Measurements from ENCODE around the gene TNIK.

The TNIK gene

GRCh38 chr3:171138027-171138426 lies 322.2 kb downstream of the TNIK start:
- Histone ChIP-seq H3K36me3 (peaks cover 0 to 53% (median 18%) of the 10 kb centered on the region in 3 donors), H3K4me3 (no peak overlapping the region), H3K9me3 (no peaks in the 10 kb centered on the region), H3K27me3 (no peaks in the 10 kb centered on the region), H3K4me1 (peaks cover 0 to 2% (median 0%) of the 10 kb centered on the region in 4 donors), H3K27ac (no peak overlapping the region)
- intact Hi-C loops (cut with DNase I; ENCODE audit: low total_unique reads): no loop called here
- TF ChIP-seq, protein P1, sequence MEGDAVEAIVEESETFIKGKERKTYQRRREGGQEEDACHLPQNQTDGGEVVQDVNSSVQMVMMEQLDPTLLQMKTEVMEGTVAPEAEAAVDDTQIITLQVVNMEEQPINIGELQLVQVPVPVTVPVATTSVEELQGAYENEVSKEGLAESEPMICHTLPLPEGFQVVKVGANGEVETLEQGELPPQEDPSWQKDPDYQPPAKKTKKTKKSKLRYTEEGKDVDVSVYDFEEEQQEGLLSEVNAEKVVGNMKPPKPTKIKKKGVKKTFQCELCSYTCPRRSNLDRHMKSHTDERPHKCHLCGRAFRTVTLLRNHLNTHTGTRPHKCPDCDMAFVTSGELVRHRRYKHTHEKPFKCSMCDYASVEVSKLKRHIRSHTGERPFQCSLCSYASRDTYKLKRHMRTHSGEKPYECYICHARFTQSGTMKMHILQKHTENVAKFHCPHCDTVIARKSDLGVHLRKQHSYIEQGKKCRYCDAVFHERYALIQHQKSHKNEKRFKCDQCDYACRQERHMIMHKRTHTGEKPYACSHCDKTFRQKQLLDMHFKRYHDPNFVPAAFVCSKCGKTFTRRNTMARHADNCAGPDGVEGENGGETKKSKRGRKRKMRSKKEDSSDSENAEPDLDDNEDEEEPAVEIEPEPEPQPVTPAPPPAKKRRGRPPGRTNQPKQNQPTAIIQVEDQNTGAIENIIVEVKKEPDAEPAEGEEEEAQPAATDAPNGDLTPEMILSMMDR (IDR thresholded peaks at IDR 0.05): no peak
- no peak for DNase-seq

GRCh38 chr3:171135549-171135948 lies 324.7 kb downstream of the TNIK start:
- H3K4me3 ChIP-seq: no peak overlapping the region
- H3K36me3 ChIP-seq: peaks cover 0 to 48% (median 16%) of the 10 kb centered on the region in 3 donors
- intact Hi-C loops (cut with DNase I; ENCODE audit: low total_unique reads): no loop called here
- H3K4me1 ChIP-seq: no peaks in the 10 kb centered on the region
- no peak overlapping the region for H3K27ac ChIP-seq
- TF ChIP-seq, protein P1 (IDR thresholded peaks at IDR 0.05): no peak
- no peaks in the 10 kb centered on the region for H3K9me3 ChIP-seq
- no peaks in the 10 kb centered on the region for H3K27me3 ChIP-seq
- DNase-seq: no peak

GRCh38 chr3:171133796-171134569 lies 326.2 kb downstream of the TNIK start:
- no peak overlapping the region for H3K27ac ChIP-seq
- no peaks in the 10 kb centered on the region for H3K27me3 ChIP-seq
- peaks cover 0 to 35% (median 10%) of the 10 kb centered on the region in 3 donors for H3K36me3 ChIP-seq
- DNase-seq: no peak
- H3K4me3 ChIP-seq: no peak overlapping the region
- H3K4me1 ChIP-seq: no peaks in the 10 kb centered on the region
- intact Hi-C loops (cut with DNase I; ENCODE audit: low total_unique reads): no loop called here
- no peaks in the 10 kb centered on the region for H3K9me3 ChIP-seq
- TF ChIP-seq, protein P1 (IDR thresholded peaks at IDR 0.05): no peak

- Histone ChIP-seq H3K27ac (no peak overlapping the region), H3K27me3 (no peaks in the 10 kb centered on the region), H3K36me3 (peaks cover 0 to 34% (median 10%) of the 10 kb centered on the region in 3 donors), H3K4me1 (no peaks in the 10 kb centered on the region), H3K9me3 (no peaks in the 10 kb centered on the region), H3K4me3 (no peak overlapping the region)
- intact Hi-C loops (cut with DNase I; ENCODE audit: low total_unique reads): no loop called here
- TF ChIP-seq, protein P1 (IDR thresholded peaks at IDR 0.05): no peak
- no peak for DNase-seq
Observed at GRCh38 chr3:171133337-171133736, 326.9 kb downstream of the TNIK start.

- no peaks in the 10 kb centered on the region for H3K27me3 ChIP-seq
- no peak overlapping the region for H3K4me3 ChIP-seq
- no peak for DNase-seq
- peaks cover 0 to 30% (median 7%) of the 10 kb centered on the region in 3 donors for H3K36me3 ChIP-seq
- no peaks in the 10 kb centered on the region for H3K4me1 ChIP-seq
- intact Hi-C loops (cut with DNase I; ENCODE audit: low total_unique reads): no loop called here
- no peaks in the 10 kb centered on the region for H3K9me3 ChIP-seq
- H3K27ac ChIP-seq: no peak overlapping the region
- TF ChIP-seq, protein P1 (IDR thresholded peaks at IDR 0.05): no peak
Observed at GRCh38 chr3:171132873-171133272, 327.3 kb downstream of the TNIK start.

Data from tibial artery (tissue), 4 donors.